Astrocyte (in vitro differentiated cells and primary cell): ENCODE results near the gene ATXN7L1. TPM values are rescaled to one million over a fixed set of nuclear protein-coding genes. Genes with fewer than 3 reads are reported as not detected.
A peak's percentile ranks its signal among the peaks of the same experiment; 100 is the strongest.

Experiments
- DNase-seq: peaks from one replicate; pipeline ENCODE4 v3.0.0-alpha.2; 2010; ENCODE audit warnings: low read depth
- FAIRE-seq: peaks from 2 replicates; lab custom pipeline; 2011; peaks lifted over from hg19 to GRCh38; lab: Jason Lieb, UNC
- H2AFZ ChIP-seq: 2 replicates; pipeline ENCODE4 v1.6.0; 2012; ENCODE audit warnings: low read depth, low read length, inconsistent platforms
- H3K27ac ChIP-seq: 2 replicates; pipeline ENCODE4 v1.5.1; 2011; ENCODE audit warnings: low read depth, low read length, inconsistent platforms
- H3K27me3 ChIP-seq: 2 replicates; pipeline ENCODE4 v1.6.0; 2011; ENCODE audit warnings: low read length, inconsistent platforms; ENCODE audit not compliant: insufficient read depth
- H3K36me3 ChIP-seq: 2 replicates; pipeline ENCODE4 v1.5.1; 2011; ENCODE audit warnings: low read length, inconsistent platforms; ENCODE audit not compliant: insufficient read depth
- H3K4me1 ChIP-seq: 2 replicates; pipeline ENCODE4 v1.5.1; 2011; ENCODE audit warnings: low read length, inconsistent platforms; ENCODE audit not compliant: insufficient read depth
- H3K4me2 ChIP-seq: 2 replicates; pipeline ENCODE4 v1.6.0; 2012; ENCODE audit warnings: low read length, inconsistent platforms
- H3K4me3 ChIP-seq: 2 replicates; pipeline ENCODE4 v1.5.1; 2011; ENCODE audit warnings: low read depth, mild to moderate bottlenecking, low read length, inconsistent platforms; ENCODE audit not compliant: insufficient read depth
- H3K79me2 ChIP-seq: 2 replicates; pipeline ENCODE4 v1.6.0; 2012; ENCODE audit warnings: mild to moderate bottlenecking, low read length, inconsistent platforms; ENCODE audit not compliant: insufficient read depth
- H3K9ac ChIP-seq: 2 replicates; pipeline ENCODE4 v1.6.0; 2012; ENCODE audit warnings: mild to moderate bottlenecking, low read length, inconsistent platforms
- H3K9me3 ChIP-seq: 2 replicates; pipeline ENCODE4 v1.5.1; 2012; ENCODE audit warnings: low read depth, mild to moderate bottlenecking, low read length, inconsistent platforms; ENCODE audit not compliant: insufficient read depth
- H4K20me1 ChIP-seq: 2 replicates; pipeline ENCODE4 v1.6.0; 2012; ENCODE audit warnings: low read length, inconsistent platforms; ENCODE audit not compliant: insufficient read depth
- H3K27ac Mint-ChIP-seq: one replicate; pipeline ENCODE4 v1.8.0; 2021; ENCODE audit warnings: mild to moderate bottlenecking, mixed read lengths; ENCODE audit not compliant: unreplicated experiment
- H3K27me3 Mint-ChIP-seq: one replicate; pipeline ENCODE4 v1.8.0; 2021; ENCODE audit warnings: low read depth, mixed read lengths; ENCODE audit not compliant: unreplicated experiment
- H3K36me3 Mint-ChIP-seq: one replicate; pipeline ENCODE4 v1.8.0; 2021; ENCODE audit warnings: low read depth, mixed read lengths; ENCODE audit not compliant: unreplicated experiment
- H3K4me1 Mint-ChIP-seq: one replicate; pipeline ENCODE4 v1.8.0; 2021; ENCODE audit warnings: low read depth, mixed read lengths; ENCODE audit not compliant: unreplicated experiment
- H3K4me3 Mint-ChIP-seq: one replicate; pipeline ENCODE4 v1.8.0; 2021; ENCODE audit warnings: mild to moderate bottlenecking, moderate library complexity, mixed read lengths; ENCODE audit not compliant: unreplicated experiment
- H3K9me3 Mint-ChIP-seq: one replicate; pipeline ENCODE4 v1.8.0; 2021; ENCODE audit warnings: mild to moderate bottlenecking, mixed read lengths; ENCODE audit not compliant: unreplicated experiment
- CTCF ChIP-seq: IDR thresholded peaks from 2 replicates; pipeline ENCODE4 v1.5.1; 2011; ENCODE audit warnings: low read depth, mild to moderate bottlenecking, inconsistent platforms, low read length, moderate library complexity; ENCODE audit not compliant: insufficient read depth
- EZH2 ChIP-seq: IDR thresholded peaks from 2 replicates; pipeline ENCODE4 v1.6.1; 2012; ENCODE audit warnings: mild to moderate bottlenecking, low read length, inconsistent platforms; ENCODE audit not compliant: insufficient read depth
- total RNA-seq: library from RNA; stranded (reverse); gene quantifications from 2 replicates; pipeline ENCODE4 v1.2.1, GENCODE V29; 2021

The ATXN7L1 gene
- total RNA-seq, 1 donor from 2014 or later, result 7.6 TPM

- Mint-ChIP-seq H3K4me3 (no peak overlapping the region), H3K36me3 (peaks cover 5% of the 10 kb centered on the region), H3K9me3 (peaks cover 1% of the 10 kb centered on the region), H3K27ac (peak overlapping the region; percentile 87), H3K27me3 (no peaks in the 10 kb centered on the region), H3K4me1 (peaks cover 25% of the 10 kb centered on the region)
- H3K27ac ChIP-seq, result peak overlapping the region; percentile 77
- FAIRE-seq, result no peak
- H3K79me2 ChIP-seq, result no peaks in the 10 kb centered on the region
- DNase-seq, result peak; percentile 18
- no peak for TF ChIP-seq EZH2
- no peak for TF ChIP-seq CTCF
- peaks cover 26% of the 10 kb centered on the region for H3K4me1 ChIP-seq
- no peak overlapping the region for H2AFZ ChIP-seq
- H4K20me1 ChIP-seq, result no peaks in the 10 kb centered on the region
- no peaks in the 10 kb centered on the region for H3K36me3 ChIP-seq
- H3K9ac ChIP-seq, result peak overlapping the region; percentile 44
- peak overlapping the region; percentile 71 for H3K4me2 ChIP-seq
- H3K9me3 ChIP-seq, result no peaks in the 10 kb centered on the region
- H3K27me3 ChIP-seq, result no peaks in the 10 kb centered on the region
- H3K4me3 ChIP-seq, result no peak overlapping the region
Observed at GRCh38 chr7:105775580-105775979, 100.8 kb downstream of the ATXN7L1 start.

GRCh38 chr7:105773030-105773460 lies 103.4 kb downstream of the ATXN7L1 start:
- no peaks in the 10 kb centered on the region for H4K20me1 ChIP-seq
- Mint-ChIP-seq H3K4me1 (peaks cover 38% of the 10 kb centered on the region), H3K27me3 (no peaks in the 10 kb centered on the region), H3K4me3 (no peak overlapping the region), H3K36me3 (peaks cover 3% of the 10 kb centered on the region), H3K9me3 (peaks cover 1% of the 10 kb centered on the region), H3K27ac (no peak overlapping the region)
- no peak overlapping the region for H2AFZ ChIP-seq
- H3K27ac ChIP-seq, result no peak overlapping the region
- no peaks in the 10 kb centered on the region for H3K27me3 ChIP-seq
- no peaks in the 10 kb centered on the region for H3K9me3 ChIP-seq
- DNase-seq (no peak), FAIRE-seq (no peak)
- TF ChIP-seq CTCF, result no peak
- TF ChIP-seq EZH2, result no peak
- no peak overlapping the region for H3K4me3 ChIP-seq
- no peak overlapping the region for H3K9ac ChIP-seq
- no peaks in the 10 kb centered on the region for H3K36me3 ChIP-seq
- no peaks in the 10 kb centered on the region for H3K79me2 ChIP-seq
- peaks cover 39% of the 10 kb centered on the region for H3K4me1 ChIP-seq
- H3K4me2 ChIP-seq, result no peak overlapping the region

- H3K79me2 ChIP-seq, result no peaks in the 10 kb centered on the region
- no peaks in the 10 kb centered on the region for H3K27me3 Mint-ChIP-seq
- peaks cover 3% of the 10 kb centered on the region for H3K9me3 Mint-ChIP-seq
- H3K9me3 ChIP-seq, result no peaks in the 10 kb centered on the region
- FAIRE-seq (no peak), DNase-seq (peak; percentile 12)
- H3K4me3 Mint-ChIP-seq, result no peak overlapping the region
- H3K27me3 ChIP-seq, result no peaks in the 10 kb centered on the region
- no peak overlapping the region for H3K9ac ChIP-seq
- H3K4me1 Mint-ChIP-seq, result peaks cover 27% of the 10 kb centered on the region
- no peaks in the 10 kb centered on the region for H3K36me3 ChIP-seq
- TF ChIP-seq CTCF (no peak), EZH2 (no peak)
- peaks cover 23% of the 10 kb centered on the region for H3K4me1 ChIP-seq
- no peak overlapping the region for H2AFZ ChIP-seq
- H3K27ac ChIP-seq, result no peak overlapping the region
- H3K27ac Mint-ChIP-seq, result no peak overlapping the region
- peaks cover 8% of the 10 kb centered on the region for H4K20me1 ChIP-seq
- H3K36me3 Mint-ChIP-seq, result peaks cover 4% of the 10 kb centered on the region
- no peak overlapping the region for H3K4me3 ChIP-seq
- H3K4me2 ChIP-seq, result peak overlapping the region; percentile 33
Observed at GRCh38 chr7:105769901-105770628, 106.3 kb downstream of the ATXN7L1 start.
